Muscle of arm (tissue), 12 donors: ENCODE measurements around the gene ETS1. TPM values are rescaled to one million over a fixed set of nuclear protein-coding genes. Genes with fewer than 3 reads are reported as not detected.
"Not testable (repeated sequence)": the region's sequence is repeated elsewhere in the genome, so short reads cannot be mapped to it uniquely, and the experiment has no call there.

Source experiments
- DNase-seq: peaks from one replicate; pipeline ENCODE4 v3.0.0-alpha.2; 2013
- polyA plus RNA-seq, 12 donors: library from polyadenylated mRNA; unstranded; fragments of 120-200 nt; gene quantifications; one replicate each; pipeline ENCODE4 v1.2.1, GENCODE V29; 2013; ENCODE audit not compliant: insufficient read length in 12 of 12

Gene ETS1
- polyA plus RNA-seq, 12 donors = 51.1 to 122 (median 63.2) TPM

DNA sequence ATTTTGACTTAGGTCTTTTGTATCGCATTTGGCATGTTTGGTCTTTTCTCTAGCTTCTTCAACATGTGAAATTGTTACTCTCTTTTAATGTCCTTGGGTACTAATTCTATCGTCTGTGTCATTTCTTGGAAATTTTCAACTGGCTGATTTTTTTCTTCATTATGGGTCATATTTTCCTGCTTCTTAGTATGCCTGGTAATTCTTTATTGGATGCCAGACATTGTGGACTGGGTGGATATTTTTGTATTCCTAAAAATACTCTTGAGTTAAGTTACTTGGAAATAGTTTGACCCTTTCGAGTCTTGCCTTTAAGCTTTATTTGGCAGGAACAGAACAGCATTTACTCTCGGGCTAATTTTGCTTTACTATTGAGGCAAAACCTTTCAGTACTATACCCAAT, 140.1 kb downstream of the ETS1 start:
- no peak for DNase-seq

DNA sequence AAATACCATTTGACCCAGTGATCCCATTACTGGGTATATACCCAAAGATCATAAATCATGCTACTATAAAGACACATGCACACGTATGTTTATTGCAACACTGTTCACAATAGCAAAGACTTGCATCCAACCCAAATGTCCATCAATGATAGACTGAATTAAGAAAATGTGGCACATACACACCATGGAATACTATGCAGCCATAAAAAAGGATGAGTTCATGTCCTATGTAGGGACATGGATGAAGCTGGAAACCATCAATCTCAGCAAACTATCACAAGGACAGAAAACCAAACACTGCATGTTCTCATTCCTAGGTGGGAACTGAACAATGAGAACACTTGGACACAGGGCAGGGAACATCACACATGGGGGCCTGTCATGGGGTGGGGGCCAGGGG, 141.4 kb downstream of the ETS1 start:
- not testable (repeated sequence) for DNase-seq

DNA sequence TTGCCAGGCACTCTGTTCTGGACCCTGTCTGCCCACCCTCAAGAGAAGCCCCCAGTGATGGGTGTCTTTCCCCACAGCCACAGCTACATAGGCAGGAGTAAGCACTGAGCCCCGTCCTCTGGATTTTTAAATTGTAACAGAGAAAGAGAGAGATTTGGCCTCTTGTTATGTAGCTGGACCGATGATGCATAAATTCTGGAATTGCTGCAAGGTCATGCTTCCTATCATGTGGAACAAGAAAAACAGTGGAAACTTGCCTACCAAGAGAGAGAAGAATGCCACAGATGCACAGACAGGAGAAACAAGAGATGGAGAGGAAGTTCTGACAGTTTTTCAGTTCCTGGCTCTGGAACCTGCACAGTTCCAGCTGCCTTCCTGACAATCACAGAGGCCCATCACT, 150.2 kb downstream of the ETS1 start:
- DNase-seq = no peak

DNA sequence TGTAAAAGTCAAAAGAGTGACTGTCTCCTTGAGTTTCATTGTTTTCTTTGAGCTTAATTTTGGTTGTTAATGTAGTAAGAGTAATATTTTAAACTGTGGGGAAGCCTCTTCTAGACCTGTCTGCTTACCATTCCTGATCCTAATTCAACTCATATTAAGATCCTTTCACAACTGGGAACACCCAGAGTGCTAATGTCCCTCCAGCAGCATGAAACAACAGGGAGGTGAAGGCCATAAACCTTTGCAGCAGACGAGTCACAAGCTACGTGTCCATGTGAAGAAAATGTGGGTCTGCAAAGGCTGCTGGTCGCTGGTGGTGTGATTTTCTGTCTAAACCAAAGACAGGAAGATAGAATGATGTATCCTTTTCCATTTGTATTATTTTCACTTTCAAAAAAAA, 152.5 kb downstream of the ETS1 start:
- no peak for DNase-seq

DNA sequence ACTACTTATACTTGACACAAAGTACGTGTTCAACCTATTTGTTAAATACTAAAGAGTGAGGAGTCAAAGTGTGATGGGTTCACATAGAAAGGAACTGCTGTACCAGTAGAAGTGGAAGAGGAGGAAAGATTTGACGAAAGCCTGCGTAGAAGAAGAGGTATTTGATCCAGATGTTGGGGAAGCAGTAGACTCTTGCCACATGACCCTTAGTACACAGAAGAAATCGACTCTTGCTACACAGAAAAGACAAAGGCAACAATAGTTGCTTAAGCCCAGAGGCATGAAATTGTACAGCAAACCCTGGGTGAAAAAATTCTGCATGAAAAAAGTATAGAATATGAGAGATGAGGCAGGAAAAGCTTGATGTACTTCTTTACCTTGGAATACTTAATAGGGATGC, 152.9 kb downstream of the ETS1 start:
- DNase-seq = no peak

DNA sequence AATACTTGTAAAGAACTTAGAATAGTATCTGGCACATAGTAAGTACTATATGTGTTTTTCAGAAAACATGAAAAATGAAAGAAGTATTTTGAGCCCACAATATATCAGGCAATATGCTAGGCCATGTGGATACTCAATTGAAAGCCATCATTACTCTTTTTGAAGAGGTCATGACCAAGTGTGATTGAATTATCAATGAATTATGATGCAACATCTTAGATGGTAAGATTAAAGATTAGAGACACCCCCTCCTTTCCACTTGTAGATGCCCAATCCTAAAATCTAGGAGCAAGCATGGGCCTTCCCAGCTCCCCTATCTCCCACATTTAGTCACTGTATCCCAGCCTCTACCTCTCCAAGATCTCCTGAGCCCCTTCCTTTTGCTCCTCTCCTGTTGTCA, 154.4 kb downstream of the ETS1 start:
- no peak for DNase-seq

DNA sequence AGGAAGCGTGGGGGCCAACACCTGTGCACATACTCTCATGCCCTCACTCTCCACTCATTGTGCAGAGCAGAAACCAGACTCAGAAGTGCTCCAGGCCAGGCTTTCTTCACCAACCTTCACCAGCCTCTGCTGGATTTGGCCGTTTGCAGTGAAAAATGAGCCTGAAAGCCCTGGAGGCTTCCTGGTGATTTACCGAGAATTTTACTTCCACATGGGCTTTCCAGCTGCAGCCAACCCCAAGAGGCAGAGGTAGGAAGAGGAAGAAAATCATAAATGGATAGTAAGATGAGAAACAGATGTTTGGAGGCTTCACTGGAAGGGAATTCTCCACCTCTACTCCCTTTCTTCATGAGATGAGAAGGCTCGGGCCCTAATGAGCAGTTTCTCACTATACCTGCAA, 155.4 kb downstream of the ETS1 start:
- DNase-seq = no peak

DNA sequence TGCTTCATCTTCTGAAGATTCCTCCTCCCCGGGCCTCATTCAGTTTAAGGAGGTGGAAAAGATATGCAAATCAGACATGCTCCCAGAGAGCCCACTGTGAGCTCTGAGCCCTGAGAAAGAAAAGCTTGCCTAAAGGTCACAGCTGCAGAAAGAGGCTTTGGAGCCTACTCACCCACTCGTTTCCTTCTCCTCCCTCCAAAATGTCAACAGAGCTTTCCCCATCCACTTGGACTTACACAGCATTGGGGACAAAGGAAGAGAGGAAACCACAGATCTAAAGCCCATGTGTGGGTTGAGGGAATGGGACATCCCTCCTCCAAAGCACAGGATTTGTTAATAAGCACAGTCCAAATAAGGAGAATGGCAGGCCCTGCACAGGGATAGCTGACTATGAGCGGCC, 158.4 kb downstream of the ETS1 start:
- no peak for DNase-seq

DNA sequence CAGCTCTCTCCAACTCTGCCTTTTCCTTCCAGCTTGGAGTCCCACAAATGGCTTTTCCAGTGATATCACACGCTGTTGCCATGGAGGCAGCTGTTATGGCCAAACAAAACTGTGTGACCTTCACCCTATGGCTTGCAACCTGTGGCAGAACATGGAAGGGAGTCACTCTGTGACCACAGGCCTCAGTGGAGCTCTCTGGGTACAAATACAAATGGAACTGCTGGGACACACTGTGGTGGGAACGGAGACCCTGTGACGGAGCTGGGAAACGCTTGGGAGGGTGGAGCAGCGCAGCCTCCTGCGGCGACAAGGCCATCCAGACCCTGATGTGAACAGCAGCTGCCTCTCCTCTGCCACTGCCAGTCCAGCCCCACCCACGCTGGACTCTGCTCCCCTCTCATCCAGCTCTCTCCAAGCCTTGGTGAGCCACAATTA, 162.5 kb downstream of the ETS1 start:
- DNase-seq = peak; percentile 77

DNA sequence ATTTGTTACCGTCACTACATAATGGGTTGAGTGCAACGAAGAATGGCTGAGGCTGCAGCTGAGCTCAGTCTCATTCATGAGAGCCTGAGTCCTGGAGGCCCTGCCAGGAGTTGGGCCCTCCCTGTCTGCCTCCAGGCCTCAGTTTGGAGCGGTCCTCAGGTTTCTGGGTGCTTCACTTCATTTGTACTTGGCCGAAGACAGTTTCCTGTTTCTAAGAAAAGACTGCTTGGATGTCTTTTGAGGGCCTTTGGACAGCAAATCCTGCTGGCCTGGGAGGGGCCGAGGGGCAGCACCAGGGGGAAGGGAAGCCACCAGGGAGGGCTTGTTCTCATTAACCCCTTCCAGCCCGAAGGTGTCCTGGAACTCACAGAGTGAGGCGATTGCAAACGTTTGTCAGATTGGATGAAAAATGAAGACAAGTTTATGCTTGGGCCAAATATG, 163.1 kb downstream of the ETS1 start:
- peak; percentile 87 for DNase-seq

DNA sequence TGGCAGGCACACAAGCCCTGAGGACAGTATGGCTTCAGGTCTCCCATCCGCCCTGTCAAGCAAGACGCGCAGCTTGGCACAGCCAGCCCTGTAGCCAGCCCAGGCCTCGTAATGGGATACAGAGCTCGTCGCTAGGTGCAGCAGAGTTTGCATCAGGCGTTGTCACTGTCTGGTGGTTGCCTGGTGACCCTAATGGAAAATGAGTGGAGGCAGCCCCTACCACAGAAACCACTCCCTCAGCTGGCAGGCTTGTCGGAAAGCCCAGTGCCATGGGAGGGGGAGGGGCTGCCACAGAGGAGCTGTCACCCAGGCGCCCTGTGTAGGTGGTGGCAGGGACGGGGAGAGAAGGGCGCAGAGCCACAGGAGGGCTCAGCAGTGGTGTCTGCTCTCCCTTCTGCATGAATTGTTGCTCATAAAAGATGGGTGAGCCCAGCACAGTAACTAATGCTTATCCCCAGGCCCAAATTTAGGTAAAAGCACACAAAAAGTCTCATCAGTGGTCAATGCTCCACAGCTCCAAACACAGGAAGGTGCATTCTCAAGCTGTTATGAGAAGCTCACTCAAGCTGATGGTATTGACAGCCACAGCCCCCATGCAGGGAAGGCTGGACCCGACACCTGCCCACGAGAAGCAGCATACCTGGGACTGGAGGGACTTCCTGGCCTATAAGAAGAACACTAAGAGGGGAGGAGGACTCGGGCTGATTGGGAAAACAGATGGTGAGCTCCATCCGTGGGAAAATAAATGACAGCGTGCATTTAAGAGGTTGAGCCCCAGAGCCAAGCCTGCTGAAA, 164.6 kb downstream of the ETS1 start:
- DNase-seq = no peak

DNA sequence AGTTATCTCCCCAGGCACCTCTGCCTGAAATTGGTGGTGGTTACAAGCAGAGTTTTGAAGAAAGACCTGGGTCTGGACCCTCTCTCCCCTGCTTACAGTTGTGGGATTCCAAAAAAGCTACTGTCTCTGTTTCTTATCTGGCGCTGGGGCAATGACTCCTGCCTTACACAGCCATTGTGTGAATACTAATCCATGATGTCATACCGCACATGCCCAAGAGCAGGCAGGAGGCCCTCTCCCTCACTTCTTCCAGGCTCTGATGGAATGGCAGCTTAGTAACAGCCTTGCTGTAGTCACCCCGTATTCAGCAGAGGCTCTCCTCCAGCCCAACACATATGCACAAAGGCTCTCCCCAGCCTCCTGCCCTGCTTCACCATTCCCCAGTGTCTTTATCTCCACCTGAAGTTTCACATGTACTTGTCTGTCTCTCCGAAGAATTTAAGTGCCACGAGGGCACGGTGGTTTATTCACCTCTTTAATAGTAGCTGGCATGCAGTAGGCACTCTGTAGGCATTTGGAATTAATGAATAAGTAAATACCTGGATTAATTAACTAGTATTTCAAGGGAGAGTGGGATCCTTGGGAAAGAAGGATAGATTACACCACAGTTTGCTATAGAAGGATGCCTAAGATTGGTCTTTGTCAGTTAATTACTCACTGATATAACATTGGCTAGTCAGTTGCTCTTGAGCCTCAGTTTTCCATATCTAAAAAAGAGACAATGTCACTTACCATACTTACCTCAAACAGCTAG, 165.6 kb downstream of the ETS1 start:
- no peak for DNase-seq

DNA sequence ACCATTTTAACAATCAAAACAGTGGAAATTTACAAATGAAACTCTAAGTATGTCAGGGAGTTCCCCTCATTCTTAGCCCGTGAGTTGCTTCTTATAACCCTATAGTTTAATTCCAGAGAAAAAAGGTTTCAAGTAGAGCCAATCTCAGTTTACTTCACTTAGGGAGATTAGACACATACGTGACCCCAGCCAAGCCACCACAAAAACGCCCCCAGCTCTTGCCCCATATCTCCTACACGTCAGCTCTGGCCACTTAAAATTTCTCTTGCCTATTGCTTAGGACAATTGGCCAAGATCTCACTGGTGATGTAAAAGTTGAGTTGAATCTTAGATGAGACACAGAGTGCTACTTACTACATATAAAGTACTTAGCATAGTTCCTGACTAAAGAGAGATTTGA, 166.4 kb downstream of the ETS1 start:
- DNase-seq = no peak

DNA sequence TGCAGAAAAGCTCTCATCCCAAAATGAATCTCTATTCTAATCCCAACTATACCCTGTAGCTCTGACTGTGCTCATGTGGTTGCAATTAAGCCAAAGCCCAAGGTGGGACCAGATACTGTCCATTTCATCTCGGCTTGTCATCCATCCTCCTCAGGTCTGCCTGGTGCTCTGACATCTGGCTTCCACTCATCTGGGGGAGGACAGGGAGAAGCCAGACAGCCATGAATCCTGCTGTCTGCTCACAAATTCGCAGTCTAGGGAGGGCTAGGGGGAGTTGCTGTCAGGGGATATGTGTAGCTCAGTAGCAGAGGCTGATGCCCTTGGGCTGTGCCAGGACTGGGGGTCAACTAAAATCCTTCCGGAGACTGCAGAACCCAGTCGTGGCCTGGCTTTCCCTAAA, 167.1 kb downstream of the ETS1 start:
- DNase-seq = no peak

DNA sequence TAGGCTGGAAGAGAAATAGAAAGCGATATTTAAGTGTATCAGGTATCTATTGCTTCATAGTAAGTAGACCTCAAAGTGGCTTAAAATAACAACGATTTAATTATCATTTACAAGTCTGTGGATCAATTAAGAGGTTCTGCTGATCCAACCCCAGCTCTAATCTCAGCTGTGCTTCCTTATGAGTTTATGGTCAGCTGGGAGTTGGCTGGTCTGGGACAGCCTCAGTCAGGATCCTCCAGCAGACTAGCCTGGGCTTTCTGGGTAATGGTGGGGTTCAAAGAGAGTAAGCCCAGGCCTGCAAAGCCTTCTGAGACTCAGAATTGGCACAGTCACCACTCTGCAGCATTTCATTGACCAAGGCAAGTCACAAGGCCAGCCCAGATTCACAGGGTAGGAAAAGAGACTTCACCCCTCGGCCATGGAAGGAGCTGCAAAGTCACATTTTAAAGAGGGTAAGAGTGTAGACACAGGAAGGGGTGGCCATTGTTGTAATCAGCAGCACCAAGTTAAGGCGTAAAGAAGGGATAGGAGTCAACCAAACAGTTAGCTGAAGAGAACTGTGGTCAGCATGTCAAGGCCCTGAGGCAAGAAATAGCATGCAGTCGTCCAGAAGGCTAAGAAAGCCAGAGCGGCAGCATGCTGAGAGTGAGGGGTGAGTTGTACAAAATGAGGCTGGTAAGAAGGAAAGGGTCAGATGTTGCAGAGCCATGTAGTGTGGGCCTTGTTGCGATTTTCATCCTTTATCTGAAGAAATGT, 168.2 kb downstream of the ETS1 start:
- DNase-seq = no peak

DNA sequence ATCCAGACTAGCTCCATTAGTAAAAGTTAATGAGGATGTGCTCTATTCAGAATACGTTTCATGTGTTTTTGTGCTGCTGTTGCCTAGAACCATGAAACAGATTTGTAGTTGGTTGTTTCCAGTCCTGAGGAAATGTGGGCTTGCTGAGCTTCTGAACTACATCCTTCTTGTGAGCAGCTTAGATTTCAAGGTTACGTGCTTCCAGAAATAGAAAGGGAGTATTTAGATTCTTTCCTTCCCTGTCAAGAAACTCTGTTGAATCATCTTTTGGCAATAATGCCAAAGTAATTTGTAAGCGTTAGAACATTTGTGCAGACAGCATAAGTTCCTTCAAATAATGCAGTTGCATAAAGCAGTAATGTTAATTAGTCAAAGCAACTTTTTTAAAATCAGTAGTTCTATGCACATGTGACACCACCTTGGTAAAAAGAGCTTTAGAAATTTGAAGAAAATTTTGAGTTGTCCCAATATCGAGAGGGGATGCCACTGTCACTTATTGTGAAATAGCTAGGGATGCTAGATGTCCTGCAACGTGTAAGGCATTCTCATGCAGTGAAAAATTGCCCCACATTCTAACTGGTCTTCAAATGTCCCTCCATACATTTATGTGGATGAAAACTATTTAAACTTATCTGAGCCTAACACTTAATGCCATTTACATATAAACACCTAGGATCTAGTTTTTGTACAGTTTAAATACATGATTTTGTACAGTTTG, 169.6 kb downstream of the ETS1 start:
- peak; percentile 32 for DNase-seq

DNA sequence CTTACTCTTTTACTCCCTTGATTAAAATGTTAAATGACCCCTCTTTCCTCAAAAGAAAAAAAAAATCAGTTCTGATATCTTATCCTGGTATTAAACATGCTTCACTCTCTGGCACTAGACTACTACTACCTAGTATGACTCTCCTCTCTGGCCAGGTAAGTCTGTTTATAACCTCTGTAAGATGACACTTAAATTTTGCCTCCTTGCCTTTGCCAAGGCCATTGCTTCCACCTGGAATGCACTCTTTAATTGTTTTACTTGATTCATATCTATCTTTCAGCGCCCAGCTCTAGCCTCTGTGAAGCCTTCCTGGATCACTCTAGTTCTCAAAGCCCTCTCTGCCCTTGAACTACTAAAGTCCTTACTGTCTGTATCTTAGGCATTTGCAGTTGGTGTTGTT, 170.4 kb downstream of the ETS1 start:
- no peak for DNase-seq

DNA sequence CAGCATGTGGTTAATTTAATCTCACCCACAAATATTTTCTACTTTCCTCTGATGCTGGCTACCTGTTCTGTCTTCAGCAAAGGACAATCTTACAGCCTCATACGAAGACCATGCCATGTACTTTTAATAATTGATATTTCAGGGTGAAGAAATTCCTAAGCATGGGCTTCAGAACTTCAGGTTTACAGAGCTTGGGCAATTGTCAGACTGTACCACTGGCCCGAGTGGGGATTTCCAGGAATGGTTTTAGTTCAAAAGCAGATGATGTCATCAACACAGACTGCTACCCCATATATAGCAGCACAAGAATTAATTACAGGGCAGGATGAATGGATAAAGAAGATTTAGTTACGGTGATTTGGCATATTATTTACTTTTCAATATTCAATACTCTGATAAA, 171.8 kb downstream of the ETS1 start:
- no peak for DNase-seq

DNA sequence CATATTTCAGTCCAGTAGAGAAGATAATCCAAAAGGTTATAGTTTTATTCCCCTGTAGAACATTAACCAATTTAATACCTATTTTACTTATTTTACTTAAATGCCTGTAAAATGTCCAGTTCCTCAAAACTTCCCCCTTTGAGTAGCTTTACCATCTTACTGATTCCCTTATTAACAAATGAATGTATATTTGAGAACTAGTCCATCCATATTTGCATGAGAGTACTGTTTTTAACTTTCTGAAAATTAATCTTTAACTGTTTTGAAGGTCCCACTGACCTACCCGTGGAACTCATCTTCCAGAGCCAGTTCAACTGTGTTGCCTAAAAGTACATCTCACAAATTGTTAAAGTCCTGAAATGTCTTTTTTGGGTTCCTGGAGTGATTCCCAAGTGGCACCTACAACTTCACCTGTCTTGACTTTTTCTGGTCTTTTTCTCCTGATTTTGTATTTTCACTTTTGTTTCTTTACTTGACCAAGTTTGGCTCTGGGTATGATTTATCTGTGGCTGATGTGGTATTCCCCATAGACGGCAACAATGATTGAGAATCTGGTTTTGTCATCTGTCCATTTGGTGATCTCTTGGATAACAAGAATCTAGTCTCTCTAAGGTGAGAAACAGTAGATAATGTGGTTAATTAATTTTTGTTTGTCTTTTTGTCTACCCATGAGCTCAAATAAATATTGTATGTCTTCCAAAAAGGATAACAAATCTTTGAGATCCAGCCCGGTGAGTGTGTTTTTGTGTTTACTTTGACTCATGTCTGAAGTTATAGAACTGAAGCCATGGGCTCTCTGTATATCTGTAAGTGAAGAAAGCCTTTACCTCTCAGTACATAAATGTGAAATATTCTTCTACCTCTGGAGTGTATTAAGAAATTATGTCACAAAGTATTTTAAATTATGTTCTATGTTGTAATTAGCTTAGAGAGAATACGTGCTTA, 174.2 kb downstream of the ETS1 start:
- DNase-seq = no peak

DNA sequence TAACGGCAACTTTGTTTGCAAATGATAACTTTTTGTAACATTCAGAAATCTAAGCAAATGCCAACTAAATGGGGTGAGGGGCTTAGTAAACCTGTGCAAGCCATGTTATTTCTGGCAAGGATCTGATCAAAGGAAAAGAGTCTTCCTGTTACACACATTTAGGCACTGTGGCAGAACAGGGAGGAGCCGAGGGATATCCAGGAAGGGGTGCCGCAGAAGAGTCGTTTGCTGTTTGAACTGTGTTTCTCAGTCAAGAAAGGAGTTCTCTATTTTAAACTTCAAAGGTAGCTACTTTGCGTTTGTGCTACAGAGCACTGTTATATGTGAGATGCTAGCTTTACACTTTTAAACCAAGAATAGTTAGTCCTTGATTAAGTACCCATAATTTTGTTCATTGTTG, 175.5 kb downstream of the ETS1 start:
- DNase-seq = no peak

DNA sequence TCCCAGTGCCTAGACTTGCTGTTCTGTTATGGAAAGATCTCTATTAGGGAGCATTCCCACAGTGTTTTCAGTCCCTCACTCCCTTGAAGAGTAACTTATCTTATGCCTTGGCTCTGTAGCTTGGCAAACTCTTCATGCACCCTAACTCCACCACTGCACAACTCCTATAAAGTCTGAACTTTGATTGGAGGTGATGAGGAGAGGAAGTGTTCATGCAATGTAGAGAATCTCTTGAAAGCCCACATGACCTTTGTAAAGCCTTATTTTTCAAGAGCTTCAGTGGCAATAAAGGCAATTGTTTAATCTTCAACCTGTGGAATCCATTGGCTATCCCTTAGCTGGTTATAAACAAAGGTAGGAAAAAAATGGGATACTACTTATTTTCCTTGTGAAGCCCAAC, 176.2 kb downstream of the ETS1 start:
- DNase-seq = no peak
